ENCODE measurements around the gene ZNF683.
"Not testable (repeated sequence)": the region's sequence is repeated elsewhere in the genome, so short reads cannot be mapped to it uniquely, and the experiment has no call there.

Gene ZNF683

GRCh38 chr1:26338670-26339069 lies 33.9 kb downstream of the ZNF683 start:
- no peak for DNase-seq (ENCODE audit: low read depth in 2 of 3, low spot score in 1 of 3)

GRCh38 chr1:26337625-26338024 lies 34.9 kb downstream of the ZNF683 start:
- no peak for DNase-seq (ENCODE audit: low read depth in 2 of 3, low spot score in 1 of 3)

- no peak for DNase-seq (ENCODE audit: low read depth in 2 of 3, low spot score in 1 of 3)
Measured at GRCh38 chr1:26337206-26337535, 35.4 kb downstream of the ZNF683 start.

- DNase-seq (ENCODE audit: low read depth in 2 of 3, low spot score in 1 of 3) = peak; percentile 67 to 79 (median 78)
Measured at GRCh38 chr1:26336477-26337205, 35.9 kb downstream of the ZNF683 start.

- no peak for DNase-seq (ENCODE audit: low read depth in 2 of 3, low spot score in 1 of 3)
Measured at GRCh38 chr1:26335774-26336476, 36.6 kb downstream of the ZNF683 start.

GRCh38 chr1:26333312-26333711 lies 39.2 kb downstream of the ZNF683 start:
- DNase-seq (ENCODE audit: low read depth in 2 of 3, low spot score in 1 of 3) = not testable (repeated sequence)

- DNase-seq (ENCODE audit: low read depth in 2 of 3, low spot score in 1 of 3) = no peak
Measured at GRCh38 chr1:26330276-26330675, 42.3 kb downstream of the ZNF683 start.

- not testable (repeated sequence) for DNase-seq (ENCODE audit: low read depth in 2 of 3, low spot score in 1 of 3)
Measured at GRCh38 chr1:26329380-26329779, 43.2 kb downstream of the ZNF683 start.

GRCh38 chr1:26328597-26328996 lies 44.0 kb downstream of the ZNF683 start:
- no peak for DNase-seq (ENCODE audit: low read depth in 2 of 3, low spot score in 1 of 3)

GRCh38 chr1:26327956-26328362 lies 44.6 kb downstream of the ZNF683 start:
- no peak for DNase-seq (ENCODE audit: low read depth in 2 of 3, low spot score in 1 of 3)

- DNase-seq (ENCODE audit: low read depth in 2 of 3, low spot score in 1 of 3) = no peak
Measured at GRCh38 chr1:26324550-26324949, 48.0 kb downstream of the ZNF683 start.

GRCh38 chr1:26323382-26323781 lies 49.2 kb downstream of the ZNF683 start:
- DNase-seq (ENCODE audit: low read depth in 2 of 3, low spot score in 1 of 3) = no peak

- DNase-seq (ENCODE audit: low read depth in 2 of 3, low spot score in 1 of 3) = no peak
Measured at GRCh38 chr1:26322042-26322331, 50.6 kb downstream of the ZNF683 start.

GRCh38 chr1:26321315-26322041 lies 51.1 kb downstream of the ZNF683 start:
- DNase-seq (ENCODE audit: low read depth in 2 of 3, low spot score in 1 of 3) = peak; percentile 92 to 99 (median 93)

GRCh38 chr1:26320896-26321295 lies 51.7 kb downstream of the ZNF683 start:
- DNase-seq (ENCODE audit: low read depth in 2 of 3, low spot score in 1 of 3) = no peak

GRCh38 chr1:26318338-26319064 lies 54.0 kb downstream of the ZNF683 start:
- peak in 1 of 3 donors; percentile 37 for DNase-seq (ENCODE audit: low read depth in 2 of 3, low spot score in 1 of 3)

GRCh38 chr1:26317612-26318337 lies 54.8 kb downstream of the ZNF683 start, which contains the start of gene CD52:
Gene CD52, plus strand, starts transcription at chr1:26317958. Its CDS starts 60 bp downstream, at chr1:26318018.
- peak; percentile 47 to 69 (median 64) for DNase-seq (ENCODE audit: low read depth in 2 of 3, low spot score in 1 of 3)

- no peak for DNase-seq (ENCODE audit: low read depth in 2 of 3, low spot score in 1 of 3)
Measured at GRCh38 chr1:26317146-26317545, 55.4 kb downstream of the ZNF683 start.

GRCh38 chr1:26315874-26316850 lies 56.4 kb downstream of the ZNF683 start:
- DNase-seq (ENCODE audit: low read depth in 2 of 3, low spot score in 1 of 3) = no peak

GRCh38 chr1:26314501-26314900 lies 58.0 kb downstream of the ZNF683 start:
- DNase-seq (ENCODE audit: low read depth in 2 of 3, low spot score in 1 of 3) = no peak

Measured in stimulated activated CD4-positive, alpha-beta T cell treated with anti-CD3 and anti-CD28 coated beads, Interleukin-12 subunit alpha, Interleukin-12 subunit beta, amount 100 ng/mL, for 48 hours (primary cell).